Ectodermal cell (in vitro differentiated cells): ENCODE results near the gene MEAF6.

Experiments used
- H3K27ac ChIP-seq: 2 replicates; pipeline ENCODE4 v1.7.0; 2013; ENCODE audit warnings: mild to moderate bottlenecking, low read depth, low read length; ENCODE audit not compliant: insufficient read depth, poor library complexity, severe bottlenecking
- H3K27me3 ChIP-seq: 2 replicates; pipeline ENCODE4 v1.7.0; 2013; ENCODE audit warnings: mild to moderate bottlenecking, low read length; ENCODE audit not compliant: insufficient read depth, control insufficient read depth, poor library complexity, severe bottlenecking
- H3K36me3 ChIP-seq: one replicate; pipeline ENCODE4 v1.7.0; 2013; ENCODE audit warnings: low read length; ENCODE audit not compliant: control insufficient read depth, insufficient read depth
- H3K4me1 ChIP-seq: one replicate; pipeline ENCODE4 v1.7.0; 2013; ENCODE audit warnings: low read length; ENCODE audit not compliant: control insufficient read depth, insufficient read depth
- H3K4me3 ChIP-seq: 2 replicates; pipeline ENCODE4 v1.7.0; 2013; ENCODE audit warnings: low read depth, low read length, control low read depth; ENCODE audit not compliant: insufficient read depth
- H3K9me3 ChIP-seq: 2 replicates; pipeline ENCODE4 v1.7.0; 2013; ENCODE audit warnings: mild to moderate bottlenecking, low read length, moderate library complexity; ENCODE audit not compliant: control insufficient read depth
- WGBS, 2 experiments: methylation state at CpG; one replicate each; pipeline ENCODE4 v1.1.7; 2013; ENCODE audit warnings: missing lambda C conversion rate in 2 of 2; 5-methylcytosine and 5-hydroxymethylcytosine counted together

Gene MEAF6

GRCh38 chr1:37485902-37486679 is 28.5 kb downstream of the MEAF6 start:
- peaks cover 6% of the 10 kb centered on the region for H3K36me3 ChIP-seq
- WGBS, 2 experiments = 86 to 89% methylated on average over 6 of the region's 6 CpGs
- H3K4me1 ChIP-seq = no peaks in the 10 kb centered on the region
- H3K27ac ChIP-seq = no peak overlapping the region
- H3K27me3 ChIP-seq = no peaks in the 10 kb centered on the region
- no peaks in the 10 kb centered on the region for H3K9me3 ChIP-seq
- no peak overlapping the region for H3K4me3 ChIP-seq

- H3K27ac ChIP-seq = no peak overlapping the region
- H3K36me3 ChIP-seq = no peaks in the 10 kb centered on the region
- 94% methylated on average over 6 to 7 of the region's 7 CpGs for WGBS, 2 experiments
- no peaks in the 10 kb centered on the region for H3K9me3 ChIP-seq
- no peak overlapping the region for H3K4me3 ChIP-seq
- H3K4me1 ChIP-seq = no peaks in the 10 kb centered on the region
- H3K27me3 ChIP-seq = no peaks in the 10 kb centered on the region
These were observed 30.1 kb downstream of the MEAF6 start for GRCh38 chr1:37484325-37485051.

GRCh38 chr1:37483785-37484184 is 30.8 kb downstream of the MEAF6 start:
- Histone ChIP-seq H3K9me3 (no peaks in the 10 kb centered on the region), H3K4me1 (no peaks in the 10 kb centered on the region), H3K4me3 (no peak overlapping the region), H3K36me3 (no peaks in the 10 kb centered on the region), H3K27me3 (no peaks in the 10 kb centered on the region), H3K27ac (no peak overlapping the region)
- 94 to 97% methylated on average over 15 of the region's 15 CpGs for WGBS, 2 experiments

GRCh38 chr1:37482796-37483744 is 31.5 kb downstream of the MEAF6 start:
- no peaks in the 10 kb centered on the region for H3K9me3 ChIP-seq
- no peaks in the 10 kb centered on the region for H3K4me1 ChIP-seq
- H3K36me3 ChIP-seq = no peaks in the 10 kb centered on the region
- WGBS, 2 experiments = 93% methylated on average over 29 of the region's 29 CpGs
- no peaks in the 10 kb centered on the region for H3K27me3 ChIP-seq
- no peak overlapping the region for H3K4me3 ChIP-seq
- H3K27ac ChIP-seq = no peak overlapping the region

- no peak overlapping the region for H3K27ac ChIP-seq
- H3K9me3 ChIP-seq = no peaks in the 10 kb centered on the region
- peaks cover 8% of the 10 kb centered on the region for H3K4me1 ChIP-seq
- H3K36me3 ChIP-seq = no peaks in the 10 kb centered on the region
- H3K4me3 ChIP-seq = no peak overlapping the region
- WGBS, 2 experiments = 94 to 95% methylated on average over 18 of the region's 18 CpGs
- no peaks in the 10 kb centered on the region for H3K27me3 ChIP-seq
These were observed 32.4 kb downstream of the MEAF6 start for GRCh38 chr1:37482004-37482785.

GRCh38 chr1:37481289-37482003 is 33.1 kb downstream of the MEAF6 start:
- WGBS, 2 experiments = 94 to 96% methylated on average over 26 of the region's 26 CpGs
- H3K36me3 ChIP-seq = no peaks in the 10 kb centered on the region
- H3K9me3 ChIP-seq = no peaks in the 10 kb centered on the region
- H3K4me3 ChIP-seq = no peak overlapping the region
- no peak overlapping the region for H3K27ac ChIP-seq
- H3K4me1 ChIP-seq = peaks cover 12% of the 10 kb centered on the region
- no peaks in the 10 kb centered on the region for H3K27me3 ChIP-seq

GRCh38 chr1:37480581-37481288 is 33.8 kb downstream of the MEAF6 start:
- H3K36me3 ChIP-seq = no peaks in the 10 kb centered on the region
- no peak overlapping the region for H3K27ac ChIP-seq
- no peaks in the 10 kb centered on the region for H3K27me3 ChIP-seq
- no peaks in the 10 kb centered on the region for H3K9me3 ChIP-seq
- no peak overlapping the region for H3K4me3 ChIP-seq
- 93 to 95% methylated on average over 10 of the region's 10 CpGs for WGBS, 2 experiments
- H3K4me1 ChIP-seq = peaks cover 15% of the 10 kb centered on the region

GRCh38 chr1:37480125-37480466 is 34.5 kb downstream of the MEAF6 start:
- H3K9me3 ChIP-seq = no peaks in the 10 kb centered on the region
- WGBS, 2 experiments = 95% methylated on average over 5 of the region's 5 CpGs
- H3K27ac ChIP-seq = no peak overlapping the region
- H3K27me3 ChIP-seq = peaks cover 4% of the 10 kb centered on the region
- no peaks in the 10 kb centered on the region for H3K36me3 ChIP-seq
- H3K4me3 ChIP-seq = no peak overlapping the region
- H3K4me1 ChIP-seq = peaks cover 15% of the 10 kb centered on the region
